Fibroblast of lung (primary cell): ENCODE measurements around the gene PAH. TPM values are rescaled to one million over a fixed set of nuclear protein-coding genes. Genes with fewer than 3 reads are reported as not detected.

Experiments used
- DNase-seq, 2 donors: peaks; one replicate each; pipeline versions ENCODE4 v3.0.0 to v3.0.0-alpha.2; 2010; ENCODE audit warnings: low read depth in 2 of 2
- H2AFZ ChIP-seq: 2 replicates; pipeline ENCODE4 v1.5.1; 2012; ENCODE audit warnings: low read length, control low read depth, inconsistent platforms
- H3K27ac ChIP-seq: 2 replicates; pipeline ENCODE4 v1.5.1; 2011; ENCODE audit warnings: low read length, control low read depth; ENCODE audit not compliant: insufficient read depth
- H3K27me3 ChIP-seq: 2 replicates; pipeline ENCODE4 v1.5.1; 2011; ENCODE audit warnings: mild to moderate bottlenecking, low read length; ENCODE audit not compliant: control insufficient read depth, insufficient read depth
- H3K36me3 ChIP-seq: 2 replicates; pipeline ENCODE4 v1.5.1; 2011; ENCODE audit warnings: low read length; ENCODE audit not compliant: control insufficient read depth, insufficient read depth
- H3K4me1 ChIP-seq: 2 replicates; pipeline ENCODE4 v1.5.1; 2011; ENCODE audit warnings: low read length; ENCODE audit not compliant: control insufficient read depth, insufficient read depth; ENCODE audit errors: extremely low read depth
- H3K4me2 ChIP-seq: 2 replicates; pipeline ENCODE4 v1.5.1; 2011; ENCODE audit warnings: low read length, control low read depth; ENCODE audit not compliant: insufficient read depth; ENCODE audit errors: extremely low read depth
- H3K4me3 ChIP-seq, 4 experiments: fragments of 200-600 bp in 1 of 4; sonication (generic) in 1 of 4; replicated peaks in 1 of 4; 2 replicates each; pipeline ENCODE4 v1.5.1; 2011 to 2016; ENCODE audit warnings: low read length in 4 of 4, low read depth in 3 of 4, mild to moderate bottlenecking in 3 of 4, control low read depth in 2 of 4, inconsistent platforms in 1 of 4, mixed read lengths in 1 of 4; ENCODE audit not compliant: insufficient read depth in 1 of 4; ENCODE audit errors: control extremely low read depth in 1 of 4
- H3K79me2 ChIP-seq: 2 replicates; pipeline ENCODE4 v1.5.1; 2012; ENCODE audit warnings: mild to moderate bottlenecking, low read length, inconsistent platforms; ENCODE audit not compliant: control insufficient read depth, insufficient read depth
- H3K9ac ChIP-seq: 2 replicates; pipeline ENCODE4 v1.5.1; 2011; ENCODE audit warnings: mild to moderate bottlenecking, low read length, control low read depth; ENCODE audit not compliant: insufficient read depth
- H3K9me3 ChIP-seq: 2 replicates; pipeline ENCODE4 v1.5.1; 2012; ENCODE audit warnings: low read depth, low read length; ENCODE audit not compliant: control insufficient read depth, insufficient read depth
- H4K20me1 ChIP-seq: 2 replicates; pipeline ENCODE4 v1.5.1; 2011; ENCODE audit warnings: low read length; ENCODE audit not compliant: control insufficient read depth, insufficient read depth; ENCODE audit errors: extremely low read depth
- EZH2 ChIP-seq: IDR thresholded peaks from 2 replicates; pipeline ENCODE4 v1.5.1; 2012; ENCODE audit warnings: low read length, control low read depth, mild to moderate bottlenecking; ENCODE audit errors: missing control alignments
- polyA plus RNA-seq, 2 donors: library from polyadenylated mRNA; depleted of rRNA in 1 of 2; stranded (reverse) in 1 of 2; unstranded in 1 of 2; fragments of >200 nt; gene quantifications; 2 replicates each; pipeline ENCODE4 v1.2.1, GENCODE V29; 2011 to 2012; ENCODE audit warnings: missing spikeins in 1 of 2
- total RNA-seq: library from RNA; depleted of rRNA; stranded (reverse); fragments of >200 nt; gene quantifications from 2 replicates; pipeline ENCODE4 v1.2.1, GENCODE V29; 2014
- TF ChIP-seq, protein P1 (sequence below), 2 donors: IDR thresholded peaks in 1 of 2; conservative IDR thresholded peaks in 1 of 2; 1 replicate in 1 of 2; 2 replicates in 1 of 2; pipeline ENCODE4 v1.5.1; 2011 to 2012; ENCODE audit warnings: low read length in 2 of 2, control low read depth in 1 of 2, inconsistent platforms in 1 of 2, low read depth in 1 of 2, mild to moderate bottlenecking in 1 of 2

PAH gene
- total and polyA plus RNA-seq, 2 donors (not counting 1 experiment from before 2014, with no cell fraction given), result not detected

- TF ChIP-seq, protein P1, sequence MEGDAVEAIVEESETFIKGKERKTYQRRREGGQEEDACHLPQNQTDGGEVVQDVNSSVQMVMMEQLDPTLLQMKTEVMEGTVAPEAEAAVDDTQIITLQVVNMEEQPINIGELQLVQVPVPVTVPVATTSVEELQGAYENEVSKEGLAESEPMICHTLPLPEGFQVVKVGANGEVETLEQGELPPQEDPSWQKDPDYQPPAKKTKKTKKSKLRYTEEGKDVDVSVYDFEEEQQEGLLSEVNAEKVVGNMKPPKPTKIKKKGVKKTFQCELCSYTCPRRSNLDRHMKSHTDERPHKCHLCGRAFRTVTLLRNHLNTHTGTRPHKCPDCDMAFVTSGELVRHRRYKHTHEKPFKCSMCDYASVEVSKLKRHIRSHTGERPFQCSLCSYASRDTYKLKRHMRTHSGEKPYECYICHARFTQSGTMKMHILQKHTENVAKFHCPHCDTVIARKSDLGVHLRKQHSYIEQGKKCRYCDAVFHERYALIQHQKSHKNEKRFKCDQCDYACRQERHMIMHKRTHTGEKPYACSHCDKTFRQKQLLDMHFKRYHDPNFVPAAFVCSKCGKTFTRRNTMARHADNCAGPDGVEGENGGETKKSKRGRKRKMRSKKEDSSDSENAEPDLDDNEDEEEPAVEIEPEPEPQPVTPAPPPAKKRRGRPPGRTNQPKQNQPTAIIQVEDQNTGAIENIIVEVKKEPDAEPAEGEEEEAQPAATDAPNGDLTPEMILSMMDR (conservative IDR thresholded peaks at IDR 0.05 in 1 of 2, IDR thresholded peaks at IDR 0.05 in 1 of 2; ENCODE audit: low read depth in 1 of 2, low read length in 2 of 2), result no peak
- TF ChIP-seq EZH2, result no peak
- Histone ChIP-seq H3K27me3 (no peaks in the 10 kb centered on the region), H3K4me2 (no peak overlapping the region), H4K20me1 (no peaks in the 10 kb centered on the region), H3K9me3 (no peaks in the 10 kb centered on the region), H3K27ac (no peak overlapping the region), H3K36me3 (no peaks in the 10 kb centered on the region), H3K79me2 (no peaks in the 10 kb centered on the region), H3K9ac (no peak overlapping the region), H3K4me3 (no peak overlapping the region), H3K4me1 (no peaks in the 10 kb centered on the region), H2AFZ (no peak overlapping the region)
- DNase-seq, result no peak
Measured at GRCh38 chr12:102808412-102808811, 108.6 kb downstream of the PAH start.

GRCh38 chr12:102806592-102806991, 110.5 kb downstream of the PAH start:
- H3K79me2 ChIP-seq, result no peaks in the 10 kb centered on the region
- no peaks in the 10 kb centered on the region for H3K4me1 ChIP-seq
- H4K20me1 ChIP-seq, result no peaks in the 10 kb centered on the region
- no peak overlapping the region for H3K4me2 ChIP-seq
- no peak for DNase-seq
- H3K27ac ChIP-seq, result no peak overlapping the region
- TF ChIP-seq, protein P1 (conservative IDR thresholded peaks at IDR 0.05 in 1 of 2, IDR thresholded peaks at IDR 0.05 in 1 of 2; ENCODE audit: low read depth in 1 of 2, low read length in 2 of 2), result no peak
- no peak for TF ChIP-seq EZH2
- H3K27me3 ChIP-seq, result no peaks in the 10 kb centered on the region
- no peak overlapping the region for H2AFZ ChIP-seq
- no peak overlapping the region for H3K9ac ChIP-seq
- no peak overlapping the region for H3K4me3 ChIP-seq
- no peaks in the 10 kb centered on the region for H3K36me3 ChIP-seq
- no peaks in the 10 kb centered on the region for H3K9me3 ChIP-seq

DNA sequence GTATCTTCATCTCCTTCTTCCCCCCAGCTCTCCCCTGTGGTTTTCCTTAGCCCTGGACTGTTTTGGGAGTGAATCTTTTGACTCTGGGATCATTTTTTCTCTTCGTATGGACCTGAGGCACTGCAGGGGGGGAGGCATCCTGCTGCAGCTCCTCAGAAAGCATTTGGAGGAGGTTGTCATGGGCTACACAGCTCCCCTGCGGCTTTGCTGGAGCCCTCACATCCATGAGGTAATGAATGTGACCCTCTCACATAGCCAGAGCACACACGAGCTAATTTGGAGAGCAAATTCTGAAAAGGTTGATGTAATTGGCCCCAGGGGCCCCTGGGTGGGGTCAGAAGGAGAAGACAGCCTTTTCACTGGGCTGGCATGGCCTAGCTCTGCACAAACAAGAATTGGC, 110.9 kb downstream of the PAH start:
- Histone ChIP-seq H3K9me3 (no peaks in the 10 kb centered on the region), H4K20me1 (no peaks in the 10 kb centered on the region), H3K79me2 (no peaks in the 10 kb centered on the region), H3K9ac (no peak overlapping the region), H3K4me3 (no peak overlapping the region), H3K4me2 (no peak overlapping the region), H3K36me3 (no peaks in the 10 kb centered on the region), H3K4me1 (no peaks in the 10 kb centered on the region), H3K27me3 (no peaks in the 10 kb centered on the region), H2AFZ (no peak overlapping the region), H3K27ac (no peak overlapping the region)
- no peak for DNase-seq
- TF ChIP-seq EZH2, result no peak
- TF ChIP-seq, protein P1 (conservative IDR thresholded peaks at IDR 0.05 in 1 of 2, IDR thresholded peaks at IDR 0.05 in 1 of 2; ENCODE audit: low read depth in 1 of 2, low read length in 2 of 2), result no peak
